Measurements from ENCODE around the gene REX1BD. TPM values are rescaled to one million over a fixed set of nuclear protein-coding genes. Genes with fewer than 3 reads are reported as not detected.
A peak's percentile ranks its signal among the peaks of the same experiment; 100 is the strongest.

Gene REX1BD
- total and polyA plus RNA-seq, 2 of the 13 experiments (the other 11 are each of a cell fraction or from before 2014, with no cell fraction given), result 7.5 to 25.4 TPM

DNA sequence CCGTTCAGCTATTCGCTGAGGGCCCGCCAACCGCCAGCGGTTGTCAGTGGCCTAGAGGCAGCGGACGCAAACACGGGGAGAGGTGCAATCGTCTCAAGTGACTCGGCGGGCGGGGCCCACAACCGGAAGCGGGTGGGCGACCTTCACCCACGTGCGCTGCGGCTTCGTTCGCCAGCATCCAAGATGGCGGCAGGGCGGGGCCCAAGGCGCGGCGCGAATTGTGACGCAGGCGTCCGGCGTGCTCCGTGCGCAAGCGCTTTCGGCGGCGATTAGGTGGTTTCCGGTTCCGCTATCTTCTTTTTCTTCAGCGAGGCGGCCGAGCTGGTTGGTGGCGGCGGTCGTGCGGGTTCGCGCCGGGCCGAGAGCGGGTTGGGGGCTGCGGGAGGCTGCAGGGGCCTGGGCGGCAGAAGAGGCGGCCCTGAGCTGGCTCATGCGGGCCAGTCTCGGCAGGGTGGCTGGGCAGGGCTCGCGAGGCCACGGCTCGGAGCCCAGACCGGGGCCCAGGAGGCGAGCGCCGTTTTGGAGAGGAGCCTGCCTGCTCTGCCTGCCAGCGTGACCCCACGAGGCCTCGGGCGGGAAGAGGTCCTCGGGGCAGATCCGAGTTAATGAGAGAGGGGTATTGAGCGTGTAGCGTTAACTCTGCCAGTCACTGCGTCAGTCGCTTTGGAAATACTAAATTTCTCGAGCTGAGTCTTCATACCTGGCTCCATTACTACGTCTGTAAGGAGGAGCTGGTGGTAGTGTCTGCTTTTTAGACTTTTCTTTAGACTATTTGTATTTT is 16.8 kb upstream of the REX1BD start, which contains the start of gene UBA52 (continued):
- TF ChIP-seq, protein P1, sequence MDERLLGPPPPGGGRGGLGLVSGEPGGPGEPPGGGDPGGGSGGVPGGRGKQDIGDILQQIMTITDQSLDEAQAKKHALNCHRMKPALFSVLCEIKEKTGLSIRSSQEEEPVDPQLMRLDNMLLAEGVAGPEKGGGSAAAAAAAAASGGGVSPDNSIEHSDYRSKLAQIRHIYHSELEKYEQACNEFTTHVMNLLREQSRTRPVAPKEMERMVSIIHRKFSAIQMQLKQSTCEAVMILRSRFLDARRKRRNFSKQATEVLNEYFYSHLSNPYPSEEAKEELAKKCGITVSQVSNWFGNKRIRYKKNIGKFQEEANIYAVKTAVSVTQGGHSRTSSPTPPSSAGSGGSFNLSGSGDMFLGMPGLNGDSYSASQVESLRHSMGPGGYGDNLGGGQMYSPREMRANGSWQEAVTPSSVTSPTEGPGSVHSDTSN (CRISPR knock-in tag; IDR thresholded peaks at IDR 0.05), result no peak
- TF ChIP-seq ZEB1 (IDR thresholded peaks at IDR 0.05; ENCODE audit: insufficient replicate concordance, low read depth) (no peak), SALL2 (CRISPR knock-in tag; IDR thresholded peaks at IDR 0.05) (peak; percentile 81), MAFG (CRISPR knock-in tag; IDR thresholded peaks at IDR 0.05) (no peak), ZNF674 (CRISPR knock-in tag; IDR thresholded peaks at IDR 0.05; ENCODE audit: low read depth) (no peak), ZSCAN12 (CRISPR knock-in tag; IDR thresholded peaks at IDR 0.05) (no peak; the same call in 1 of the 2 replicates), SOX13 (IDR thresholded peaks at IDR 0.05) (no peak), SOX13 (CRISPR knock-in tag; conservative IDR thresholded peaks at IDR 0.05 in 1 of 2, IDR thresholded peaks at IDR 0.05 in 1 of 2) (peak in 1 of 2 experiments; percentile 55; a peak in 1 of 4 replicates), TCF12 (IDR thresholded peaks at IDR 0.05) (no peak), TCF12 (CRISPR knock-in tag; IDR thresholded peaks at IDR 0.05) (peak; percentile 86), SOX5 (CRISPR knock-in tag; IDR thresholded peaks at IDR 0.05; ENCODE audit: borderline replicate concordance) (peak; percentile 71; the same call in 1 of the 2 replicates), NONO (IDR thresholded peaks at IDR 0.05) (no peak), NONO (CRISPR knock-in tag; conservative IDR thresholded peaks at IDR 0.05) (peak; percentile 99)
- TF ChIP-seq, protein P2, sequence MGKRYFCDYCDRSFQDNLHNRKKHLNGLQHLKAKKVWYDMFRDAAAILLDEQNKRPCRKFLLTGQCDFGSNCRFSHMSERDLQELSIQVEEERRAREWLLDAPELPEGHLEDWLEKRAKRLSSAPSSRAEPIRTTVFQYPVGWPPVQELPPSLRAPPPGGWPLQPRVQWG (CRISPR knock-in tag; IDR thresholded peaks at IDR 0.05; ENCODE audit: borderline replicate concordance, low read depth), result no peak
- TF ChIP-seq, protein P3, sequence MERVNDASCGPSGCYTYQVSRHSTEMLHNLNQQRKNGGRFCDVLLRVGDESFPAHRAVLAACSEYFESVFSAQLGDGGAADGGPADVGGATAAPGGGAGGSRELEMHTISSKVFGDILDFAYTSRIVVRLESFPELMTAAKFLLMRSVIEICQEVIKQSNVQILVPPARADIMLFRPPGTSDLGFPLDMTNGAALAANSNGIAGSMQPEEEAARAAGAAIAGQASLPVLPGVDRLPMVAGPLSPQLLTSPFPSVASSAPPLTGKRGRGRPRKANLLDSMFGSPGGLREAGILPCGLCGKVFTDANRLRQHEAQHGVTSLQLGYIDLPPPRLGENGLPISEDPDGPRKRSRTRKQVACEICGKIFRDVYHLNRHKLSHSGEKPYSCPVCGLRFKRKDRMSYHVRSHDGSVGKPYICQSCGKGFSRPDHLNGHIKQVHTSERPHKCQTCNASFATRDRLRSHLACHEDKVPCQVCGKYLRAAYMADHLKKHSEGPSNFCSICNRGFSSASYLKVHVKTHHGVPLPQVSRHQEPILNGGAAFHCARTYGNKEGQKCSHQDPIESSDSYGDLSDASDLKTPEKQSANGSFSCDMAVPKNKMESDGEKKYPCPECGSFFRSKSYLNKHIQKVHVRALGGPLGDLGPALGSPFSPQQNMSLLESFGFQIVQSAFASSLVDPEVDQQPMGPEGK (CRISPR knock-in tag; IDR thresholded peaks at IDR 0.05), result peak; percentile 93
- TF ChIP-seq, protein P4, sequence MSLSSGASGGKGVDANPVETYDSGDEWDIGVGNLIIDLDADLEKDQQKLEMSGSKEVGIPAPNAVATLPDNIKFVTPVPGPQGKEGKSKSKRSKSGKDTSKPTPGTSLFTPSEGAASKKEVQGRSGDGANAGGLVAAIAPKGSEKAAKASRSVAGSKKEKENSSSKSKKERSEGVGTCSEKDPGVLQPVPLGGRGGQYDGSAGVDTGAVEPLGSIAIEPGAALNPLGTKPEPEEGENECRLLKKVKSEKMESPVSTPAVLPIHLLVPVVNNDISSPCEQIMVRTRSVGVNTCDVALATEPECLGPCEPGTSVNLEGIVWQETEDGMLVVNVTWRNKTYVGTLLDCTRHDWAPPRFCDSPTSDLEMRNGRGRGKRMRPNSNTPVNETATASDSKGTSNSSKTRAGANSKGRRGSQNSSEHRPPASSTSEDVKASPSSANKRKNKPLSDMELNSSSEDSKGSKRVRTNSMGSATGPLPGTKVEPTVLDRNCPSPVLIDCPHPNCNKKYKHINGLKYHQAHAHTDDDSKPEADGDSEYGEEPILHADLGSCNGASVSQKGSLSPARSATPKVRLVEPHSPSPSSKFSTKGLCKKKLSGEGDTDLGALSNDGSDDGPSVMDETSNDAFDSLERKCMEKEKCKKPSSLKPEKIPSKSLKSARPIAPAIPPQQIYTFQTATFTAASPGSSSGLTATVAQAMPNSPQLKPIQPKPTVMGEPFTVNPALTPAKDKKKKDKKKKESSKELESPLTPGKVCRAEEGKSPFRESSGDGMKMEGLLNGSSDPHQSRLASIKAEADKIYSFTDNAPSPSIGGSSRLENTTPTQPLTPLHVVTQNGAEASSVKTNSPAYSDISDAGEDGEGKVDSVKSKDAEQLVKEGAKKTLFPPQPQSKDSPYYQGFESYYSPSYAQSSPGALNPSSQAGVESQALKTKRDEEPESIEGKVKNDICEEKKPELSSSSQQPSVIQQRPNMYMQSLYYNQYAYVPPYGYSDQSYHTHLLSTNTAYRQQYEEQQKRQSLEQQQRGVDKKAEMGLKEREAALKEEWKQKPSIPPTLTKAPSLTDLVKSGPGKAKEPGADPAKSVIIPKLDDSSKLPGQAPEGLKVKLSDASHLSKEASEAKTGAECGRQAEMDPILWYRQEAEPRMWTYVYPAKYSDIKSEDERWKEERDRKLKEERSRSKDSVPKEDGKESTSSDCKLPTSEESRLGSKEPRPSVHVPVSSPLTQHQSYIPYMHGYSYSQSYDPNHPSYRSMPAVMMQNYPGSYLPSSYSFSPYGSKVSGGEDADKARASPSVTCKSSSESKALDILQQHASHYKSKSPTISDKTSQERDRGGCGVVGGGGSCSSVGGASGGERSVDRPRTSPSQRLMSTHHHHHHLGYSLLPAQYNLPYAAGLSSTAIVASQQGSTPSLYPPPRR (CRISPR knock-in tag; IDR thresholded peaks at IDR 0.05; ENCODE audit: borderline replicate concordance), result peak; percentile 78
- TF ChIP-seq, protein P5, sequence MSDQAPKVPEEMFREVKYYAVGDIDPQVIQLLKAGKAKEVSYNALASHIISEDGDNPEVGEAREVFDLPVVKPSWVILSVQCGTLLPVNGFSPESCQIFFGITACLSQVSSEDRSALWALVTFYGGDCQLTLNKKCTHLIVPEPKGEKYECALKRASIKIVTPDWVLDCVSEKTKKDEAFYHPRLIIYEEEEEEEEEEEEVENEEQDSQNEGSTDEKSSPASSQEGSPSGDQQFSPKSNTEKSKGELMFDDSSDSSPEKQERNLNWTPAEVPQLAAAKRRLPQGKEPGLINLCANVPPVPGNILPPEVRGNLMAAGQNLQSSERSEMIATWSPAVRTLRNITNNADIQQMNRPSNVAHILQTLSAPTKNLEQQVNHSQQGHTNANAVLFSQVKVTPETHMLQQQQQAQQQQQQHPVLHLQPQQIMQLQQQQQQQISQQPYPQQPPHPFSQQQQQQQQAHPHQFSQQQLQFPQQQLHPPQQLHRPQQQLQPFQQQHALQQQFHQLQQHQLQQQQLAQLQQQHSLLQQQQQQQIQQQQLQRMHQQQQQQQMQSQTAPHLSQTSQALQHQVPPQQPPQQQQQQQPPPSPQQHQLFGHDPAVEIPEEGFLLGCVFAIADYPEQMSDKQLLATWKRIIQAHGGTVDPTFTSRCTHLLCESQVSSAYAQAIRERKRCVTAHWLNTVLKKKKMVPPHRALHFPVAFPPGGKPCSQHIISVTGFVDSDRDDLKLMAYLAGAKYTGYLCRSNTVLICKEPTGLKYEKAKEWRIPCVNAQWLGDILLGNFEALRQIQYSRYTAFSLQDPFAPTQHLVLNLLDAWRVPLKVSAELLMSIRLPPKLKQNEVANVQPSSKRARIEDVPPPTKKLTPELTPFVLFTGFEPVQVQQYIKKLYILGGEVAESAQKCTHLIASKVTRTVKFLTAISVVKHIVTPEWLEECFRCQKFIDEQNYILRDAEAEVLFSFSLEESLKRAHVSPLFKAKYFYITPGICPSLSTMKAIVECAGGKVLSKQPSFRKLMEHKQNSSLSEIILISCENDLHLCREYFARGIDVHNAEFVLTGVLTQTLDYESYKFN (CRISPR knock-in tag; conservative IDR thresholded peaks at IDR 0.05), result peak; percentile 65
